Keratinocyte (primary cell): ENCODE measurements around the gene SFSWAP. TPM values are rescaled to one million over a fixed set of nuclear protein-coding genes. Genes with fewer than 3 reads are reported as not detected.

Experiments used
- DNase-seq: peaks from one replicate; pipeline ENCODE4 v3.0.0-alpha.2; 2011; ENCODE audit warnings: low read depth, missing footprints, low spot score
- FAIRE-seq: peaks from 2 replicates; lab custom pipeline; 2011; peaks lifted over from hg19 to GRCh38; lab: Jason Lieb, UNC
- H2AFZ ChIP-seq: 2 replicates; pipeline ENCODE4 v1.6.0; 2012; ENCODE audit warnings: low read length, control low read depth, inconsistent platforms; ENCODE audit not compliant: control insufficient read depth
- H3K27ac ChIP-seq: 2 replicates; pipeline ENCODE4 v1.5.1; 2011; ENCODE audit warnings: low read length; ENCODE audit not compliant: control insufficient read depth, insufficient read depth
- H3K27me3 ChIP-seq: 3 replicates; pipeline ENCODE4 v1.6.0; 2011; ENCODE audit warnings: low read length; ENCODE audit not compliant: control insufficient read depth, insufficient read depth; ENCODE audit errors: extremely low read depth
- H3K36me3 ChIP-seq, 2 experiments: 2 replicates in 1 of 2; 3 replicates in 1 of 2; pipeline ENCODE4 v1.5.1; 2011; ENCODE audit warnings: low read length in 2 of 2, mild to moderate bottlenecking in 1 of 2; ENCODE audit not compliant: control insufficient read depth in 2 of 2, insufficient read depth in 2 of 2; ENCODE audit errors: extremely low read depth in 1 of 2
- H3K4me1 ChIP-seq: 3 replicates; pipeline ENCODE4 v1.5.1; 2011; ENCODE audit warnings: low read length; ENCODE audit not compliant: control insufficient read depth, insufficient read depth; ENCODE audit errors: extremely low read depth
- H3K4me2 ChIP-seq: 3 replicates; pipeline ENCODE4 v1.6.0; 2011; ENCODE audit warnings: low read depth, low read length; ENCODE audit not compliant: control insufficient read depth, insufficient read depth; ENCODE audit errors: extremely low read depth
- H3K4me3 ChIP-seq, 3 experiments: fragments of 200-600 bp in 1 of 3; sonication (generic) in 1 of 3; 2 replicates in 2 of 3; 3 replicates in 1 of 3; pipeline ENCODE4 v1.5.1; 2011 to 2016; ENCODE audit warnings: low read length in 3 of 3, mild to moderate bottlenecking in 3 of 3, control low read depth in 2 of 3, inconsistent platforms in 1 of 3, low read depth in 1 of 3, mixed read lengths in 1 of 3, mixed run types in 1 of 3, moderate library complexity in 1 of 3; ENCODE audit not compliant: control insufficient read depth in 2 of 3, insufficient read depth in 2 of 3; ENCODE audit errors: extremely low read depth in 1 of 3
- H3K79me2 ChIP-seq: 2 replicates; pipeline ENCODE4 v1.6.0; 2012; ENCODE audit warnings: low read length; ENCODE audit not compliant: control insufficient read depth, insufficient read depth
- H3K9ac ChIP-seq: 3 replicates; pipeline ENCODE4 v1.6.0; 2011; ENCODE audit warnings: low read length; ENCODE audit not compliant: control insufficient read depth, insufficient read depth; ENCODE audit errors: extremely low read depth
- H3K9me1 ChIP-seq: 3 replicates; pipeline ENCODE4 v1.6.0; 2011; ENCODE audit warnings: low read length; ENCODE audit not compliant: control insufficient read depth, insufficient read depth; ENCODE audit errors: extremely low read depth
- H3K9me3 ChIP-seq: 2 replicates; pipeline ENCODE4 v1.5.1; 2012; ENCODE audit warnings: low read depth, low read length; ENCODE audit not compliant: control insufficient read depth
- H4K20me1 ChIP-seq: 3 replicates; pipeline ENCODE4 v1.6.0; 2011; ENCODE audit warnings: low read length; ENCODE audit not compliant: control insufficient read depth, insufficient read depth; ENCODE audit errors: extremely low read depth
- CTCF ChIP-seq, 3 experiments: IDR thresholded peaks in 1 of 3; conservative IDR thresholded peaks in 1 of 3; optimal IDR thresholded peaks in 1 of 3; 2 replicates in 2 of 3; 3 replicates in 1 of 3; pipeline versions ENCODE3 to v1.5.1; 2011; ENCODE audit warnings: low read length in 3 of 3, mild to moderate bottlenecking in 3 of 3, moderate library complexity in 2 of 3, control low read depth in 1 of 3, inconsistent platforms in 1 of 3; ENCODE audit not compliant: insufficient read depth in 2 of 3; ENCODE audit errors: extremely low read depth in 1 of 3
- EZH2 ChIP-seq: IDR thresholded peaks from one replicate; pipeline ENCODE4 v1.6.1; 2012; ENCODE audit warnings: inconsistent platforms, mild to moderate bottlenecking, low read length, moderate library complexity
- dilution Hi-C: fragments of 300-500 bp; cut with MboI; formaldehyde crosslinking; loops from one replicate; pipeline ENCODE4 v1.7.0; 2020; ENCODE audit warnings: low sequenced_read_pairs; ENCODE audit not compliant: extremely low pct_ligation_motif_present
- polyA plus RNA-seq, 5 experiments: library from polyadenylated mRNA; depleted of rRNA in 3 of 5; stranded (reverse) in 3 of 5; stranded (forward) in 1 of 5; unstranded in 1 of 5; fragments of >200 nt; gene quantifications; 1 replicate in 1 of 5; 2 replicates in 3 of 5; 3 replicates in 1 of 5; pipeline versions ENCODE4 v1.2.1 to v1.2.3, GENCODE V29; 2011 to 2012; ENCODE audit warnings: missing spikeins in 2 of 5, low read depth in 1 of 5, low replicate concordance in 1 of 5

The SFSWAP gene
- polyA plus RNA-seq, 1 donor (not counting 4 experiments of a cell fraction or from before 2014, with no cell fraction given), result 13.1 TPM

GRCh38 chr12:131805421-131805820, 94.5 kb downstream of the SFSWAP start:
- Histone ChIP-seq H3K9me3 (no peaks in the 10 kb centered on the region), H3K9ac (no peak overlapping the region), H2AFZ (no peak overlapping the region), H4K20me1 (no peaks in the 10 kb centered on the region), H3K79me2 (no peaks in the 10 kb centered on the region), H3K27me3 (no peaks in the 10 kb centered on the region), H3K4me1 (peaks cover 7% of the 10 kb centered on the region), H3K9me1 (no peaks in the 10 kb centered on the region), H3K4me2 (no peak overlapping the region), H3K4me3 (no peak overlapping the region), H3K27ac (no peak overlapping the region), H3K36me3 (peaks cover 0 to 6% of the 10 kb centered on the region in 2 experiments)
- dilution Hi-C loops, result no loop called here
- DNase-seq (no peak), FAIRE-seq (no peak)
- TF ChIP-seq CTCF (optimal IDR thresholded peaks at IDR 0.05 in 1 of 3, IDR thresholded peaks at IDR 0.05 in 1 of 3, conservative IDR thresholded peaks at IDR 0.05 in 1 of 3; ENCODE audit: extremely low read depth in 1 of 3, insufficient read depth in 2 of 3, low read length in 3 of 3) (no peak), EZH2 (no peak)

- Histone ChIP-seq H3K79me2 (no peaks in the 10 kb centered on the region), H4K20me1 (no peaks in the 10 kb centered on the region), H3K36me3 (peaks cover 0 to 4% of the 10 kb centered on the region in 2 experiments), H3K4me2 (no peak overlapping the region), H2AFZ (no peak overlapping the region), H3K4me1 (peaks cover 7% of the 10 kb centered on the region), H3K27ac (no peak overlapping the region), H3K9me1 (no peaks in the 10 kb centered on the region), H3K9ac (no peak overlapping the region), H3K27me3 (no peaks in the 10 kb centered on the region), H3K4me3 (no peak overlapping the region), H3K9me3 (no peaks in the 10 kb centered on the region)
- no peak for DNase-seq
- FAIRE-seq, result no peak
- dilution Hi-C loops, result no loop called here
- TF ChIP-seq CTCF (optimal IDR thresholded peaks at IDR 0.05 in 1 of 3, IDR thresholded peaks at IDR 0.05 in 1 of 3, conservative IDR thresholded peaks at IDR 0.05 in 1 of 3; ENCODE audit: extremely low read depth in 1 of 3, insufficient read depth in 2 of 3, low read length in 3 of 3) (no peak), EZH2 (no peak)
These were observed 95.8 kb downstream of the SFSWAP start for GRCh38 chr12:131806674-131807073.
